Hypothalamus (tissue), 51 donors: Measurements from ENCODE around the gene CACNA1D.

Source experiments
- DNase-seq, 51 donors: peaks; one replicate each; lab custom pipeline; 2025; lab: John Stamatoyannopoulos, UW

Gene CACNA1D

DNA sequence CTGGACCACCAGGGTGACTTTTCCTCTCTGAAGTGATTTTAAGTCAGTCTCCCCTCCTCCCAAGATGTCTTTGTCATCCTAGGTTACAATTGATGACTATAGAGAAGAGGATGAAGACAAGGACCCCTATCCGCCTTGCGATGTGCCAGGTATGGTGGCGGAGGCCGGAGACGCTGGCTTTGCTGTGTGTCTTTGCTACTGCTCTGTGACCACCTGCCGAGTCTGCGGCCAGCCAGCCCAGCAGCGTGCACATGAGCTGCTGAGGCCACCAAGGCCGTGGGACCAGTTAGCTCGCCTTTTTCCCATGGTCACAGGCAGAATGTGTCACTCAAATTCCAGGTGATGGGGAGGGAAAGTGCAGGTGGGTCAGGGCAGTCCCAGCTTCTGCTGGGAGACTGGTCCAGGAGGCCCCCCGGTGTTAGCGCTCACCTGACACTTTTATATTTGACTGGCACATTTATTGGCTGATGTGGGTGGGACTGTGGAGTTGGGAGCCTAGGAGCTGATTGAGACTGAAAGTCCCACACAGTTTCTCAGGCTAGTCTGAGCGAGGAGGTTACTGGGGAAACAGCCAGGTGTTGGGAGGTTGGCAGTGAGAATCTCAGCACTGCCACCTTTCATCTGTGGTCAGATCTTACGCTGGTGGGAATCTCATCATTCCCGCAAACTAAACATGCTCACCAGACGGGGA is 237.7 kb downstream of the CACNA1D start:
- no peak for DNase-seq

- no peak for DNase-seq
These were observed 239.0 kb downstream of the CACNA1D start for GRCh38 chr3:53733446-53733845.

DNA sequence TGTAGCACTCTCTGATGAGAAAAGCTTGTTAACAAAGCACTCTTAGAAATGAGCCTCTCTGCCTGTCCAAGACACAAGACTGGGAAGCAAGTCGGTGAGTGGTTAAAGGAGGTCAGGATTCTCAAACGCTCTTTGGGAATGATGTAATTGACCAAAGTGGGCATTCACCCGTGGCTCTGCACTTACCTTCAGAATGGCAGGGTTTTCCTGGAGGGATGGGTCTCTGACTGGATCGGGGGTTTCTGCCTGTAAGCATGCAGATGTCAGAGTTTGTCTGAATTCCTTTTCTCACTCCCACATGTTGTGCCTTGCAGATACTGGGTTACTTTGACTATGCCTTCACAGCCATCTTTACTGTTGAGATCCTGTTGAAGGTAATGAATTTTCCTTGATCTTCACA is 245.6 kb downstream of the CACNA1D start:
- DNase-seq = no peak

- DNase-seq = no peak
These were observed 246.5 kb downstream of the CACNA1D start for GRCh38 chr3:53740956-53741355.

GRCh38 chr3:53744351-53744750 is 249.9 kb downstream of the CACNA1D start:
- DNase-seq = peak in 3 of 51 donors; percentile 10 to 25 (median 19)

- no peak for DNase-seq
These were observed 253.1 kb downstream of the CACNA1D start for GRCh38 chr3:53747559-53747958.

GRCh38 chr3:53748512-53749271 is 254.3 kb downstream of the CACNA1D start:
- DNase-seq = no peak

- no peak for DNase-seq
These were observed 255.0 kb downstream of the CACNA1D start for GRCh38 chr3:53749448-53749847.

- no peak for DNase-seq
These were observed 256.1 kb downstream of the CACNA1D start for GRCh38 chr3:53750253-53751210.

DNA sequence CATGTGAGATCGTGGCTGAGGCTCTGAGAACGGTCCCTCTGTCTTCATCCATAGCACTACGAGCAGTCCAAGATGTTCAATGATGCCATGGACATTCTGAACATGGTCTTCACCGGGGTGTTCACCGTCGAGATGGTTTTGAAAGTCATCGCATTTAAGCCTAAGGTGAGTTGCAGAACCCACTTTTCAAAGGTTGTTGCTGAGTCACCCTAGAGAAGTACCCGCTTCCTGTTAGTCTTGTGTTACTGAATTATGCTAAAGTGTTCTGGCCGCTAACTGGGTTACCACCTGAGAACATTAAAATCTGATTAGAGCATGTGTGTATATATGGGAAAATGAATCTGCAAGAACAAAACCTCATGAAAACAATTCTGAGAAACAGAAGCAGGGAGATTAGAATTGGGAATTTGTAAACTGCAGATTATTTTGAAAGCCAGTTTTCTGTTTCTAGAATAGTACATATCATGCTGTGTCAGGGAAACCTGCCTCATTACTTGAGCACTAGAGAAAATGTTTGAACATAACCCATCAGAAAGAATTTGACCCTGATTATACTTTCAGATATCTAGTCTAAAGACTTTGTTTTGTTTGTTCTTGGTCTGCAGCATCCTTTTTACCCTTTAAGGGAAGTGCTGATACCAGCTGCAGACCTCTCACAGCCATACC is 259.2 kb downstream of the CACNA1D start:
- no peak for DNase-seq

- peak in 3 of 51 donors; percentile 4 to 8 (median 6) for DNase-seq
These were observed 259.9 kb downstream of the CACNA1D start for GRCh38 chr3:53754325-53754724.

DNA sequence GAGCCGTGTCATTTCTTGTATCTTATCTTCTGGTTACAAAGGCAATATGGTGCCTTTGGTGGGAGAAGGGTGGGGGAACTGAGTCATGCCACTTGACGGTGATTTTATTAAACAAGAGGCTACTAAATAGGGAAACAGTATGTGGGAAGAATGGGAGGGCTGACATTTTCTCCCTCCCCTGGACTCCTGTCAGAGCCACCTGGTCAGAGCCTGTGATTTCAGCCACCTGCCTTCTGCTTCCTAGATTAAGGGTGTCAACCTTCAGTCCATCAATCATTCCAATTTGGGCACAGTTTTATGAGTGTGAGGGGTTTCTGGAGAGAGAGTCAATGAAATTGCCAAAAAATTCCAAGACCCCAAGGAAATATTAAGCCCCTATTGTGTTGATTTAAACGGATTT is 264.4 kb downstream of the CACNA1D start:
- no peak for DNase-seq

GRCh38 chr3:53763353-53763752 is 268.9 kb downstream of the CACNA1D start:
- DNase-seq = no peak

GRCh38 chr3:53764026-53764775 is 269.8 kb downstream of the CACNA1D start:
- no peak for DNase-seq

DNA sequence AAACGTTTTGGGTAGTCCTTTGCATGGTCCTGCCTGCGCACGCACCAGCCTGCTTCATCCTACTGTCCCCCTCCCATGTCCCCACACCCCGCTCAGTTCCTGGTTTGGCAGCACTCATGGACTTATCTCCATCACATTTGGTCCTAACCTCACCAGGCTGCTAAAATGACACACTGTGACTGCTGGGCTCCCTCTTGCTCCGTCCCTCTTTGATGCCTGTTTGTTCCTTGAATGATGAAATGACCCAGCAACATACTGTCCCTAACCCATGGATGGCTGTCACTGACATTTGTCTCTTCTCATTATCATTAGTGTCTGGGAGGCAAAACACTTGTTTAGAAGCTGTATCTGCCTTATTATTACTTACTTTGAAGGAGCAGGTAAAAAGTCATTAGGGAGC is 271.3 kb downstream of the CACNA1D start:
- DNase-seq = no peak

DNA sequence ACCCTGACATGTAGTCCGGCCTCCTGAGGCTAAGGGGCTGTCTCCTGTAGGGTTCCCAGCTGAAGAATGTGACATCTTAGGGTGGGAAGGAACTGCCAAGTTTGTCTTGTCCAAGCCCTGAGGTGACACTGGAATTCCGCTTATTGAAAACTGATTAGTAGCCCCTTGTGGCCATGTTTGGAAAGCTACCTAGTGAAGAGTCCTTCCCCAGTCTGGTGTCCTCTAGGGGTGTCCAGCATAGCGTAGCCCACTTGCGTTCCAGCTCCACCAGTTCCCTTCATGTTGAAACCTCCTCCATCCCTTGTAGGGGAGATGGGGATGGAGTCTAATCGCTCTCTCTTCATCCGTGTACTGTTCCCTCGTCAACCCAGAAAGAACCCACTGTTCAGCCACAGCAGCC is 272.3 kb downstream of the CACNA1D start:
- no peak for DNase-seq

GRCh38 chr3:53768478-53769459 is 274.4 kb downstream of the CACNA1D start:
- no peak for DNase-seq

DNA sequence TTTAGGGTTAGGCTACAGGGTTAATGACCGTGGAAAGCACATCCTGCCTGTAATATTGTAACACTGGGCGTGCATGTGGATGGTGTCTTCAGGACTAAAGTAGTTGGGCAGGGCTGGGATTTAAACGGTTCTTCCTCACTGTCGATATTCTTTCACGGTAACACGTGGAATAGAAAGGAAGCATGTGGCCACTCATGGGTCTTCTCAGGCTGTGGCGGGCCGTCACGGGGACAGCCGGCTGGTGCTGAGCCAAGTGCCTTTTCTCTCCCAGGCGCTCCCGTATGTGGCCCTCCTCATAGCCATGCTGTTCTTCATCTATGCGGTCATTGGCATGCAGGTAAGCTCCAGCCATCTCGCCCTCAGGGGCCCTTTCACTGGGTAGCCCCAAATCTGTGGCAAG is 278.2 kb downstream of the CACNA1D start:
- DNase-seq = no peak

- DNase-seq = no peak
These were observed 278.6 kb downstream of the CACNA1D start for GRCh38 chr3:53773021-53773436.
